Stimulated activated CD4-positive, alpha-beta T cell treated with anti-CD3 and anti-CD28 coated beads, Interleukin-15, amount 100 ng/mL, for 24 hours (primary cell): ENCODE measurements around the gene CAMKMT.

Experiments used
- DNase-seq: peaks from one replicate; pipeline ENCODE4 v3.0.0-alpha.2; 2020

CAMKMT gene

GRCh38 chr2:44807201-44808025 is 445.7 kb downstream of the CAMKMT start:
- no peak for DNase-seq

GRCh38 chr2:44810892-44811530 is 449.3 kb downstream of the CAMKMT start:
- DNase-seq = no peak

- DNase-seq = no peak
Observed at GRCh38 chr2:44813165-44813564, 451.4 kb downstream of the CAMKMT start.

DNA sequence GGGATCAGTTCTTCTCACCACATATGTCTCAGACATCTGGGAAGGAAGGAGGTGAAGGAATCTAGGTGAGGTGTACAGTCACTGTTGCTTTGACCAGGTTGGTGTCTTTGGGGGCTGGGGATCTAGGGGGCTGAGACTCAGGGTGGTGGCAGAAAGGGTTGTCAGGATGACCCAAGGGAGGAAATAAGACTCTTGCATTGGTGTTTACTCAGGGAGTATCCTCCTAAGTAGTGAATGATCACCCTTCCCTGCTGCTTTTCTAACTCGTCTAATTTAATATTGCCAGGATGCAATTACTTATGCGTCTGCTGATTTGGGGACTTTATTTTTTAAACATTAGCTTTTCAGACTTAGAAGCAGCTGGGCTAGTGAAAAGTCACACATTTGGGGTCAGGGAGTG is 451.9 kb downstream of the CAMKMT start:
- no peak for DNase-seq

- no peak for DNase-seq
Observed at GRCh38 chr2:44817256-44817655, 455.5 kb downstream of the CAMKMT start.

GRCh38 chr2:44817673-44818335 is 456.1 kb downstream of the CAMKMT start:
- DNase-seq = no peak

GRCh38 chr2:44819061-44819460 is 457.3 kb downstream of the CAMKMT start:
- DNase-seq = no peak

- no peak for DNase-seq
Observed at GRCh38 chr2:44821500-44821899, 459.8 kb downstream of the CAMKMT start.

DNA sequence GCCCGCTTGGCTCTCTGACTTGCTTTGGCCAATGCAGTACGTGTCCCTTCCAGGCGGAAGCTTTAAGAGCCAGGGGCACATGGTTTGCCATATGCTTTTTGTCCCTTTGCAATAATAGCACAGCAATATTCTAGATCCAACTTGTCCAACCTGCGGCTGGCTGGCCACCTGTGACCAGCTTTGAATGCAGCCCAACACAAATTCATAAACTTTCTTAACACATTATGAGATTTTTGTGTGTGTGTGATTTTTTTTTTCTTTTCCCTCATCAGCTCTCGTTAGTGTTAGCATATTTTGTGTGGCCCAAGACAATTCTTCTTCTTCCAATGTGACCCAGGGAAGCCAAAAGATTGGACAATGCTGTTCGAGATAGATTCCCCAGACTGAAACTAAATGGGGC is 460.4 kb downstream of the CAMKMT start:
- no peak for DNase-seq
